Breast epithelium (tissue), 3 donors: ENCODE data around the gene COL6A2.

Source experiments
- POLR2A ChIP-seq: fragments of 450-650 bp; IDR thresholded peaks from one replicate; pipeline ENCODE4 v1.6.1; 2016; ENCODE audit warnings: antibody characterized with exemption, mild to moderate bottlenecking, moderate library complexity
- POLR2AphosphoS5 ChIP-seq, 3 donors: sonication (generic); formaldehyde crosslinking; IDR thresholded peaks; one replicate each; pipeline ENCODE4 v1.6.1; 2017; ENCODE audit warnings: antibody characterized with exemption in 3 of 3
- TF ChIP-seq, protein P1 (sequence below), 3 donors: fragments of 450-650 bp; IDR thresholded peaks; one replicate each; pipeline ENCODE4 v1.5.1; 2016 to 2017; ENCODE audit warnings: antibody characterized with exemption in 3 of 3, mild to moderate bottlenecking in 3 of 3, moderate library complexity in 3 of 3

DNA sequence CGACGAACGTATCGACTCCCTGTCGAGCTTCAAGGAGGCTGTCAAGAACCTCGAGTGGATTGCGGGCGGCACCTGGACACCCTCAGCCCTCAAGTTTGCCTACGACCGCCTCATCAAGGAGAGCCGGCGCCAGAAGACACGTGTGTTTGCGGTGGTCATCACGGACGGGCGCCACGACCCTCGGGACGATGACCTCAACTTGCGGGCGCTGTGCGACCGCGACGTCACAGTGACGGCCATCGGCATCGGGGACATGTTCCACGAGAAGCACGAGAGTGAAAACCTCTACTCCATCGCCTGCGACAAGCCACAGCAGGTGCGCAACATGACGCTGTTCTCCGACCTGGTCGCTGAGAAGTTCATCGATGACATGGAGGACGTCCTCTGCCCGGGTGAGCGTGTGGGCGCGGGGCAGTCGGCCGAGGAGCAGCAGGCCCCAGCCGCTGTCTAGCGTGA is 28.0 kb downstream of the COL6A2 start:
- TF ChIP-seq POLR2A (no peak), POLR2AphosphoS5 (IDR thresholded peaks at IDR 0.05) (no peak)
- TF ChIP-seq, protein P1, sequence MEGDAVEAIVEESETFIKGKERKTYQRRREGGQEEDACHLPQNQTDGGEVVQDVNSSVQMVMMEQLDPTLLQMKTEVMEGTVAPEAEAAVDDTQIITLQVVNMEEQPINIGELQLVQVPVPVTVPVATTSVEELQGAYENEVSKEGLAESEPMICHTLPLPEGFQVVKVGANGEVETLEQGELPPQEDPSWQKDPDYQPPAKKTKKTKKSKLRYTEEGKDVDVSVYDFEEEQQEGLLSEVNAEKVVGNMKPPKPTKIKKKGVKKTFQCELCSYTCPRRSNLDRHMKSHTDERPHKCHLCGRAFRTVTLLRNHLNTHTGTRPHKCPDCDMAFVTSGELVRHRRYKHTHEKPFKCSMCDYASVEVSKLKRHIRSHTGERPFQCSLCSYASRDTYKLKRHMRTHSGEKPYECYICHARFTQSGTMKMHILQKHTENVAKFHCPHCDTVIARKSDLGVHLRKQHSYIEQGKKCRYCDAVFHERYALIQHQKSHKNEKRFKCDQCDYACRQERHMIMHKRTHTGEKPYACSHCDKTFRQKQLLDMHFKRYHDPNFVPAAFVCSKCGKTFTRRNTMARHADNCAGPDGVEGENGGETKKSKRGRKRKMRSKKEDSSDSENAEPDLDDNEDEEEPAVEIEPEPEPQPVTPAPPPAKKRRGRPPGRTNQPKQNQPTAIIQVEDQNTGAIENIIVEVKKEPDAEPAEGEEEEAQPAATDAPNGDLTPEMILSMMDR (IDR thresholded peaks at IDR 0.05) = no peak
